Left renal cortex interstitium (tissue), 4 donors: ENCODE measurements around the gene RNASE13. TPM values are rescaled to one million over a fixed set of nuclear protein-coding genes. Genes with fewer than 3 reads are reported as not detected.
"Not testable (repeated sequence)": the region's sequence is repeated elsewhere in the genome, so short reads cannot be mapped to it uniquely, and the experiment has no call there.

Experiments
- DNase-seq, 4 donors: peaks; one replicate each; pipeline ENCODE4 v3.0.0-alpha.2; 2013; ENCODE audit warnings: low read depth in 4 of 4, low spot score in 2 of 4, missing footprints in 1 of 4
- polyA plus RNA-seq, 4 donors: library from polyadenylated mRNA; unstranded; fragments of 120-200 nt; gene quantifications; one replicate each; pipeline ENCODE4 v1.2.1, GENCODE V29; 2013; ENCODE audit not compliant: insufficient read length in 4 of 4

RNASE13 gene
- polyA plus RNA-seq, 4 donors = 0.17 to 1.1 (median 0.56) TPM

DNA sequence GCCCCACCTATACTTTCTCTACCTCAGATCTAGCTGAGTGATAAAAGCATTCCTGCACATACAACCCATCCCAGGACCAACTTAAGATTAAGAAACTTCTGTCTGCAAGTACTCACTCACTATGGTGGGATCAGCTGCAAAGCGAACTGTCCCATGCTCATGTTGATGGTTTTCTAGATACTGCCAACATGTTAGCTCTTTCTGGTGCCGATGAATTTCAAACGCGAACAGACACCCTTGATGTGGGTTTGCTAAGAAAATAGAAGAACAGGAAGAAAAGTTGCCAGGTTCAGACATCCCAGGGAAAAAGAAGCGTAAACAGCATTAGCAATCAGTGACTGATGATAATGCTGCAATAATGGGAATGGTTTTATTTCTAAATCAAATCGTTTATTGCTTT lies 37.0 kb downstream of the RNASE13 start:
- no peak for DNase-seq

DNA sequence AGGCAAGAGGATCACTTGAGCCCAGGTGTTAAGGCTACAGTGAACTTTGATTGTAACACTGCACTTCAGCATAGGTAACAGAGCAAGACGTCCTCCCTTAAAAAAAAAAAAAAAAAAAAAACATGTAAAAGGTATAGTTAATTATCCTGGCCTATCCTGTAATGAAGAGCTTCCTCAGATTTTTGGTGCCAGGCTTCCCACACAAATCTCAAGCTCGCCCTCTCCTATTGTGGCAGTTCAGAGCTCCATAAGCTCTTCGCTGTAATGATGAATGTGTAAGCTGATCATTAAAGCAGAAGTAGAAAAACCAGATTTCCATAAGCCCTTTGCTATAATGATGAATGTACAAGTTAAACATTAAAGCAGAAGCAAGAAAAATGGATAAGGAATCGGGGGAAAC lies 37.5 kb downstream of the RNASE13 start:
- no peak for DNase-seq

DNA sequence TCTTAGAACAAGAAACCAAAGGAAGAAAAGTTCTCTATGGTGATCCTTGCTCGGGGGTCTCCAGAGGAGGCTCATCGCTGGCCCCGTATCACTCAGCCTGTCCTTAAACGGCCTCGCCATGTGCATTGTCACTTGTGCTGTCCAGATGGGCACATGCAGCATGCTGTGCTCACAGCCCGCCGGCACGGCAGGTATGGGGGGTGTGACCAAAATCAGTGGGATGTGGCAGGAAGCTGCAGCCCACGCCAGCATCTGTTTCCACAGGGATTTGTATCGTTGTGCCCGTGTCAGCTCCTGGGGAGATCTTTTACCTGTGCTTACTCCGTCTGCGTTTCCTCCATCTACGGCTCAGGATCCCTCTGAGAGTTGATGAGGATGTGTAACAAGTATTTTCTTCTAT lies 38.1 kb downstream of the RNASE13 start:
- DNase-seq = no peak

DNA sequence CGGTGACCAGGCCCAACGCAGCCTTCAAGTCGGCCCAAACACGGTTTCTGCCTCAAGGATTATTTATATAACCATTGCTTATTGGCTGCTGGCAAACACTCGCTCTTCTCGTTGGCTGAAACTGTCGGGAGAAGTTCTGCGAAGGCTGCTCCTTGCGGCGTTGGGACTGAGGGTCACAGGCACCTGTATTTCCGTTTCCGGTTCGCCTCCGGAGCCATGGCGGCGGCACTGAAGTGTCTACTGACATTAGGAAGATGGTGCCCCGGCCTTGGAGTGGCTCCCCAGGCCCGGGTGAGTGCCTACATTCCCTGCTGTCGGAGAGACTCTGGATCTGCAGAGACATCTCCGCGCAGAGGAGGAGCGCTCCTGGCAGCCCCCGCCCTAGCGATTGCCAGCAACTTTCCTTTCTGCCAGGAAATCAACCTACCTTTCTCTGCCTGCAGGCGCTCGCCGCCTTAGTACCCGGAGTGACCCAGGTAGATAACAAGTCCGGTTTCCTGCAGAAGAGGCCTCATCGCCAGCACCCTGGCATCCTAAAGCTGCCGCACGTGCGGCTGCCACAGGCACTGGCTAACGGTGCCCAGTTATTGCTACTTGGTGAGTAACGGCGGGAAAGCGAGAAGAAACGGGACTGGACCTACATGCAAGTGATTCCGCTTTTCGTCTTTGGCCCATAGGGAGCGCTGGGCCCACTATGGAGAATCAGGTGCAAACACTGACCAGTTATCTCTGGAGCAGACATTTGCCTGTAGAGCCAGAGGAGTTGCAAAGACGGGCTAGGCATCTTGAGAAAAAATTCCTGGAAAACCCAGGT lies 44.6 kb downstream of the RNASE13 start, which contains the start of gene METTL17:
TSS of gene METTL17 (plus strand) at position 194 of the 814 bp plus-strand sequence. CDS start at position 217, 23 bp downstream.
- DNase-seq = peak; percentile 80 to 94 (median 92)

DNA sequence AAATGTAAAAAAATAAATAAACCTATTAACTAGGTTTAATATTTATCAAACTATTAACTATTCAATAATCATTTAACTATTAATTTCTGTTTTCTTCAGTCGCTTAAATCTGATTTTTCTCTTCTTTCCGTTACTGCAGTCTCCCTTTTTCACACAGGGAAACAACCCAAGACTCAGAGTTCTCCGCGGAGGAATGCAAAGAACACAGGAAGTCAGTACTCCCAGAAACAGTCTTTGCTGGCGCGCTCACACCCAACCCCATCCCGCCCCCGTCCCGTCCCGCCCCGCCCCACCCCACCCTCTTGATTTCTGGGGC lies 45.2 kb downstream of the RNASE13 start:
- no peak for DNase-seq

DNA sequence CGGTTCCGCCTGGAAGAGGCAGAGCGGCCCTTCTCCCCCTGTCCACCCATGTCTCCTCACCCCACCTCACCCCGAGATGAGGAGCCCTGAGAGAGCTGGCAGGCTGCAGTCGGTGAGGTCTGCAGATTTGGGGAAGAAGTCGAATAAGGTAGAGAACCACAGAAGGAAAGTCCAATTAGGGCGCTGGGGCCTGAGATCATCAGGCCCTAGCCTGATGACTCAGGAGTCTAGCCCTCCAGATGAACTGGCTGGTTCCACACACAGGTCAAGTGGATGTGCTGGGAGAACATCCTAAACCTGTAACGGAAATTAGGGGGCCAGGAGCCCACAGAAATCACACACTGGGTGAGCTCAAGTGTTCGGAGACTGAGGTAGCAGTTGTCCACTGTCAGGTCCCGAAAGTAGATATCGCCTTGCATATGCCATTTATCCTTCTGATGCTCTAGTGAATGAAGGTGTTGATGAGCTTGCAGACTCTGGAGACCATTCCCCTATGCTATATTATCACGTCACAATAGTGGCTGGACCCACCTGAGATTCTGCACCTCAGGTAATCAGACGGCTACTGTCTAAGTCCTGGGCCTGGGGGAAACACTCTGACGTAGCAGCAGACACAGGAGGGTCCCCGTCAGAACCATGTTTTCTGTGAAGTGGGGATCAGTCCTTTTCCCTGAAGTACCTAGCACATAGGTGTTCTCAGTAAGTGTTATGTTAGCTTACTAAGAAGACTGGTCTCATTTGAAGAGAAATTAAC lies 45.7 kb downstream of the RNASE13 start:
- DNase-seq = no peak

DNA sequence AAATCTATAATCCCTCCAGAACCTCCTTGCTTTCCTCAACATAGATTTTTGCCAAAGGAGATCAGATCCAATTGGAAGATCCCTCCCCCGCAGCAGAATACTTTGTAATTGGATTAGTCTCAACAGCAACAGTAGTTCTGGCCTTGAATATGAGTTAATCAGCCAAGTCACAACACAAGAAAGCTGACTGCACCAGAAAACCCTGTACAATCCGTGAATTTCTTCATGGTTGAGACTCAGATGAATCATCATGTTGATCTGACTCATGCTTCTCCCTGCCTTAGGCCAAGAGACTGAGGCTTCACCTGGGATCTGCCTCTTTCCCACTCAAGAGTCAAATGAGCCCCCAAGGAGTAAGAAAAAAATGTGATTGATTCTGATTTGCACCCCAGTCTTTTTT lies 47.8 kb downstream of the RNASE13 start:
- DNase-seq = no peak

DNA sequence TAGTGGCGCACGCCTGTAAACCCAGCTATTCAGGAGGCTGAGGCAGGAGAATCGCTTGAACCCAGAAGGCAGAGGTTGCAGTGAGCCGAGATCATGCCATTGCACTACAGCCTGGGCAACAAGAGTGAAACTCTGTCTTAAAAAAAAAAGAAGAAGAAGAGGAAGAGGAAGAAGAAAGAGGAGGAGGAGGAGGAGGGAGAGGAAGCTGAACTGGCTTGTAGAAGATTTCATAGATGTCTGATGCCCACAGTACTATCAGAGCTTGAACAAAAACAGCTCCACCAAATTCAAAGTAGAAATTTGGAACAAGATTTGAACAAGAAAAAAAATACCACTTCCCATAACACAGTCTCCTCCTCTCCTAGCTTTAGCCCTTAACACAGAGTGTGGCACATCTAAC lies 49.0 kb downstream of the RNASE13 start:
- DNase-seq = not testable (repeated sequence)

Other genes with a start within 250 kb of the RNASE13 start
- gene RNASE1, start 232.0 kb downstream of the RNASE13 start, polyA plus RNA-seq = 100 to 1,000 TPM; 117 to 201 (median 179) TPM
- gene RNASE3, start 143.4 kb downstream of the RNASE13 start, polyA plus RNA-seq = under 1 TPM in 3 of 4 donors, not detected in 1; 0.42 to 0.79 (median 0.66) TPM
- gene RNASE2, start 79.3 kb downstream of the RNASE13 start, polyA plus RNA-seq = 1 to 10 TPM in 2 of 4 donors, under 1 TPM in 2; 0.41 to 2.4 (median 1.1) TPM
- 100 to 1,000 TPM in 2 of 4 donors, 10 to 100 TPM in 2; 69.4 to 132 (median 96.9) TPM for gene METTL17, start 44.8 kb downstream of the RNASE13 start, polyA plus RNA-seq
- gene SLC39A2, start 35.5 kb downstream of the RNASE13 start, polyA plus RNA-seq = 1 to 10 TPM; 1.2 to 2.0 (median 1.8) TPM
- 100 to 1,000 TPM; 154 to 172 (median 164) TPM for gene NDRG2, start 9.7 kb downstream of the RNASE13 start, polyA plus RNA-seq
- gene TPPP2, start 4.6 kb downstream of the RNASE13 start, polyA plus RNA-seq = 1 to 10 TPM; 2.6 to 4.0 (median 3.5) TPM
- gene RNASE7, start 7.6 kb upstream of the RNASE13 start, polyA plus RNA-seq = 1 to 10 TPM in 1 of 4 donors, under 1 TPM in 3; 0.46 to 1.2 (median 0.89) TPM
- not detected for gene RNASE8, start 23.0 kb upstream of the RNASE13 start, polyA plus RNA-seq
- gene ARHGEF40, start 35.5 kb upstream of the RNASE13 start, polyA plus RNA-seq = 100 to 1,000 TPM in 1 of 4 donors, 10 to 100 TPM in 3; 69.0 to 102 (median 79.0) TPM
- gene ZNF219, start 63.8 kb upstream of the RNASE13 start, polyA plus RNA-seq = 10 to 100 TPM; 19.0 to 44.2 (median 36.0) TPM
- 1 to 10 TPM in 3 of 4 donors, under 1 TPM in 1; 0.47 to 1.7 (median 1.0) TPM for gene TMEM253, start 66.3 kb upstream of the RNASE13 start, polyA plus RNA-seq
- gene OR5AU1, start 121.3 kb upstream of the RNASE13 start, polyA plus RNA-seq = under 1 TPM in 3 of 4 donors, not detected in 1; 0.03 to 0.09 (median 0.03) TPM
- gene HNRNPC, start 234.6 kb upstream of the RNASE13 start, polyA plus RNA-seq = 1,000 to 10,000 TPM in 1 of 4 donors, 100 to 1,000 TPM in 3; 878 to 1,023 (median 885) TPM
- under 1 TPM; 0.37 to 0.81 (median 0.61) TPM for gene RPGRIP1, start 245.3 kb upstream of the RNASE13 start, polyA plus RNA-seq